Measurements from ENCODE around the gene PPM1J. TPM values are rescaled to one million over a fixed set of nuclear protein-coding genes. Genes with fewer than 3 reads are reported as not detected.

Gene PPM1J
- total and polyA plus RNA-seq, 2 of the 13 experiments (the other 11 are each of a cell fraction or from before 2014, with no cell fraction given), result 0.07 to 0.22 TPM

DNA sequence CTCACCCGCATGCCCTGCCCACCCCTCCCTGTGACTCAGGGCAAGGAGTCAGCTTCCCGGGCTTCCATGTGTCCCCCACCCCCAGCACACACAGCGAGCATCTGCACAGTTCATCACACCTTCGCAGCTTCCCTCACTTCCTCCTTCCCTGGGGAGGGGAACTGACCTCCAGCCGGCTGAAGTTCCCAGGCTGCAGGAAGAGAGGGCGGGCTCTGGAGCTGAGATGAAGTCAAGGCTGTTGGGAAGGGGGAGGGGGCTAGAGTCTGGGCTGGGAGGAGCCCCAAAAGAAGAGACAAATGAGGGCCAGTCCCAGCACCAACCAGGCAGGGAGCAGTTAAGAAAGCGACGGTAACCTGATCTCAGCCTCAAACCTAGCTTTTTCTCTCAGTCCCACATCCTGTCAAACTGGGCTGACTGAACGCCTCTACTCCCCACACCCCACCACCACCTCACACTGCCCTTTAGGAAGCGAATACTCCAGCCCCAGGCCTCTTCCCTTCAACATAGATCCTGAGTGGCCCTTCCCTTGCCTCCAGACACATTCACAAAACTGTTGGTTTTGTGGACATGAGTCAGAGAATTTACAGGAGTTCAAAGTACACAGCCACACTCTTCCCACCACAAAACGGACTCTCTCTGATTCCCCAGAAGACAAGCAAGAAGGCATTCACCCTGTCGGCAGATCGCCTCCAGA is 10.1 kb downstream of the PPM1J start (continued):
- no peak for TF ChIP-seq BHLHE40 (IDR thresholded peaks at IDR 0.05; ENCODE audit: low read length)
- 0 out of 2 replicates have a peak, but pooled peaks have one; percentile 34 for TF ChIP-seq ZNF589 (CRISPR knock-in tag; conservative IDR thresholded peaks at IDR 0.05)
- TF ChIP-seq, protein P1, sequence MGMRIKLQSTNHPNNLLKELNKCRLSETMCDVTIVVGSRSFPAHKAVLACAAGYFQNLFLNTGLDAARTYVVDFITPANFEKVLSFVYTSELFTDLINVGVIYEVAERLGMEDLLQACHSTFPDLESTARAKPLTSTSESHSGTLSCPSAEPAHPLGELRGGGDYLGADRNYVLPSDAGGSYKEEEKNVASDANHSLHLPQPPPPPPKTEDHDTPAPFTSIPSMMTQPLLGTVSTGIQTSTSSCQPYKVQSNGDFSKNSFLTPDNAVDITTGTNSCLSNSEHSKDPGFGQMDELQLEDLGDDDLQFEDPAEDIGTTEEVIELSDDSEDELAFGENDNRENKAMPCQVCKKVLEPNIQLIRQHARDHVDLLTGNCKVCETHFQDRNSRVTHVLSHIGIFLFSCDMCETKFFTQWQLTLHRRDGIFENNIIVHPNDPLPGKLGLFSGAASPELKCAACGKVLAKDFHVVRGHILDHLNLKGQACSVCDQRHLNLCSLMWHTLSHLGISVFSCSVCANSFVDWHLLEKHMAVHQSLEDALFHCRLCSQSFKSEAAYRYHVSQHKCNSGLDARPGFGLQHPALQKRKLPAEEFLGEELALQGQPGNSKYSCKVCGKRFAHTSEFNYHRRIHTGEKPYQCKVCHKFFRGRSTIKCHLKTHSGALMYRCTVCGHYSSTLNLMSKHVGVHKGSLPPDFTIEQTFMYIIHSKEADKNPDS (CRISPR knock-in tag; IDR thresholded peaks at IDR 0.05), result no peak
- peak; percentile 24; the same call in 1 of the 2 replicates for TF ChIP-seq MED1 (CRISPR knock-in tag; IDR thresholded peaks at IDR 0.05)
- TF ChIP-seq XRCC5 (optimal IDR thresholded peaks at IDR 0.05; ENCODE audit: low read length), result peak; percentile 13
- TF ChIP-seq, protein P2, sequence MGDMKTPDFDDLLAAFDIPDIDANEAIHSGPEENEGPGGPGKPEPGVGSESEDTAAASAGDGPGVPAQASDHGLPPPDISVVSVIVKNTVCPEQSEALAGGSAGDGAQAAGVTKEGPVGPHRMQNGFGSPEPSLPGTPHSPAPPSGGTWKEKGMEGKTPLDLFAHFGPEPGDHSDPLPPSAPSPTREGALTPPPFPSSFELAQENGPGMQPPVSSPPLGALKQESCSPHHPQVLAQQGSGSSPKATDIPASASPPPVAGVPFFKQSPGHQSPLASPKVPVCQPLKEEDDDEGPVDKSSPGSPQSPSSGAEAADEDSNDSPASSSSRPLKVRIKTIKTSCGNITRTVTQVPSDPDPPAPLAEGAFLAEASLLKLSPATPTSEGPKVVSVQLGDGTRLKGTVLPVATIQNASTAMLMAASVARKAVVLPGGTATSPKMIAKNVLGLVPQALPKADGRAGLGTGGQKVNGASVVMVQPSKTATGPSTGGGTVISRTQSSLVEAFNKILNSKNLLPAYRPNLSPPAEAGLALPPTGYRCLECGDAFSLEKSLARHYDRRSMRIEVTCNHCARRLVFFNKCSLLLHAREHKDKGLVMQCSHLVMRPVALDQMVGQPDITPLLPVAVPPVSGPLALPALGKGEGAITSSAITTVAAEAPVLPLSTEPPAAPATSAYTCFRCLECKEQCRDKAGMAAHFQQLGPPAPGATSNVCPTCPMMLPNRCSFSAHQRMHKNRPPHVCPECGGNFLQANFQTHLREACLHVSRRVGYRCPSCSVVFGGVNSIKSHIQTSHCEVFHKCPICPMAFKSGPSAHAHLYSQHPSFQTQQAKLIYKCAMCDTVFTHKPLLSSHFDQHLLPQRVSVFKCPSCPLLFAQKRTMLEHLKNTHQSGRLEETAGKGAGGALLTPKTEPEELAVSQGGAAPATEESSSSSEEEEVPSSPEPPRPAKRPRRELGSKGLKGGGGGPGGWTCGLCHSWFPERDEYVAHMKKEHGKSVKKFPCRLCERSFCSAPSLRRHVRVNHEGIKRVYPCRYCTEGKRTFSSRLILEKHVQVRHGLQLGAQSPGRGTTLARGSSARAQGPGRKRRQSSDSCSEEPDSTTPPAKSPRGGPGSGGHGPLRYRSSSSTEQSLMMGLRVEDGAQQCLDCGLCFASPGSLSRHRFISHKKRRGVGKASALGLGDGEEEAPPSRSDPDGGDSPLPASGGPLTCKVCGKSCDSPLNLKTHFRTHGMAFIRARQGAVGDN (CRISPR knock-in tag; IDR thresholded peaks at IDR 0.05), result peak; percentile 94
- peak; percentile 71 for TF ChIP-seq TGIF2 (CRISPR knock-in tag; IDR thresholded peaks at IDR 0.05)
- TF ChIP-seq DR1 (CRISPR knock-in tag; IDR thresholded peaks at IDR 0.05), result 0 out of 2 replicates have a peak, but pooled peaks have one; percentile 22
- TF ChIP-seq, protein P3, sequence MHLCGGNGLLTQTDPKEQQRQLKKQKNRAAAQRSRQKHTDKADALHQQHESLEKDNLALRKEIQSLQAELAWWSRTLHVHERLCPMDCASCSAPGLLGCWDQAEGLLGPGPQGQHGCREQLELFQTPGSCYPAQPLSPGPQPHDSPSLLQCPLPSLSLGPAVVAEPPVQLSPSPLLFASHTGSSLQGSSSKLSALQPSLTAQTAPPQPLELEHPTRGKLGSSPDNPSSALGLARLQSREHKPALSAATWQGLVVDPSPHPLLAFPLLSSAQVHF (CRISPR knock-in tag; IDR thresholded peaks at IDR 0.05), result 0 out of 2 replicates have a peak, but pooled peaks have one; percentile 30
- TF ChIP-seq AKAP8 (CRISPR knock-in tag; IDR thresholded peaks at IDR 0.05), result 0 out of 2 replicates have a peak, but pooled peaks have one; percentile 20
- TF ChIP-seq HNF4G (IDR thresholded peaks at IDR 0.05; ENCODE audit: borderline replicate concordance, low read depth, low read length), result peak; percentile 71; the same call in 1 of the 2 replicates
- TF ChIP-seq HNF4G (CRISPR knock-in tag; IDR thresholded peaks at IDR 0.05; ENCODE audit: borderline replicate concordance, low read depth), result peak; percentile 57; the same call in 1 of the 2 replicates
- TF ChIP-seq ISL2 (CRISPR knock-in tag; IDR thresholded peaks at IDR 0.05), result no peak
- no peak for TF ChIP-seq ZNF768 (CRISPR knock-in tag; IDR thresholded peaks at IDR 0.05)
- TF ChIP-seq GZF1 (CRISPR knock-in tag; IDR thresholded peaks at IDR 0.05), result no peak
- TF ChIP-seq ARNTL (CRISPR knock-in tag; IDR thresholded peaks at IDR 0.05), result 0 out of 2 replicates have a peak, but pooled peaks have one; percentile 21
- TF ChIP-seq ZFY (CRISPR knock-in tag; IDR thresholded peaks at IDR 0.05), result 0 out of 2 replicates have a peak, but pooled peaks have one; percentile 6
- no peak for TF ChIP-seq WIZ (CRISPR knock-in tag; IDR thresholded peaks at IDR 0.05)
- TF ChIP-seq ZNF792 (CRISPR knock-in tag; IDR thresholded peaks at IDR 0.05), result no peak; the same call in 1 of the 2 replicates
- TF ChIP-seq ZFX (CRISPR knock-in tag; IDR thresholded peaks at IDR 0.05; ENCODE audit: low read depth), result no peak
- no peak for TF ChIP-seq HCFC1 (IDR thresholded peaks at IDR 0.05; ENCODE audit: low read depth, low read length)
- TF ChIP-seq DNMT3B (CRISPR knock-in tag; conservative IDR thresholded peaks at IDR 0.05), result peak; percentile 79
- TF ChIP-seq ZMYM4 (CRISPR knock-in tag; IDR thresholded peaks at IDR 0.05), result peak; percentile 44; the same call in 1 of the 2 replicates
- no peak for TF ChIP-seq SRSF9 (IDR thresholded peaks at IDR 0.05; ENCODE audit: borderline replicate concordance, insufficient read depth, low read depth, low read length, poor library complexity, severe bottlenecking)
- TF ChIP-seq ZNF607 (CRISPR knock-in tag; IDR thresholded peaks at IDR 0.05; ENCODE audit: borderline replicate concordance), result 0 out of 2 replicates have a peak, but pooled peaks have one; percentile 25

Data from HepG2 (cell line).